Measurements from ENCODE around the gene THEMIS.
"Not testable (repeated sequence)": the region's sequence is repeated elsewhere in the genome, so short reads cannot be mapped to it uniquely, and the experiment has no call there.

The THEMIS gene

DNA sequence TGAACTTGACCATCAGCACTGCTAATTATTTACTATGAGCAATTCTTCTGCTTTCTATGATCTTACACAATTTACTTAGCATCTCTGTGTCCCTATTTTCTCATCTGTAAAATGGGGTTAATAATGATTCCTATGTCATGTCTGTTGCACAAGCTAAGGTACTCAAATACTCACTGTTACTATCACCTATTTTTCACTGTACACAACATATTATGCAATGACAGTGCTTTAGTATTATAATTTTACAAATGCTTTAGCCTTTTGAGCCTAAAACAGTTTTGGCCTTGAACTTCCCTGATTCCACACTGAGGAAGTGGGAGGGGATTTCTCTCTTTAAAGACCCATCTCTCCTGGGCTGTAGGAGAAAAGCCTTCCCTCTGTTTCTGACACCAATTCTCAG is 36.9 kb upstream of the THEMIS start:
- H3K4me3 ChIP-seq (ENCODE audit: low read length): no peak overlapping the region
- no peak for DNase-seq (ENCODE audit: low read depth)
- TF ChIP-seq, protein P1, sequence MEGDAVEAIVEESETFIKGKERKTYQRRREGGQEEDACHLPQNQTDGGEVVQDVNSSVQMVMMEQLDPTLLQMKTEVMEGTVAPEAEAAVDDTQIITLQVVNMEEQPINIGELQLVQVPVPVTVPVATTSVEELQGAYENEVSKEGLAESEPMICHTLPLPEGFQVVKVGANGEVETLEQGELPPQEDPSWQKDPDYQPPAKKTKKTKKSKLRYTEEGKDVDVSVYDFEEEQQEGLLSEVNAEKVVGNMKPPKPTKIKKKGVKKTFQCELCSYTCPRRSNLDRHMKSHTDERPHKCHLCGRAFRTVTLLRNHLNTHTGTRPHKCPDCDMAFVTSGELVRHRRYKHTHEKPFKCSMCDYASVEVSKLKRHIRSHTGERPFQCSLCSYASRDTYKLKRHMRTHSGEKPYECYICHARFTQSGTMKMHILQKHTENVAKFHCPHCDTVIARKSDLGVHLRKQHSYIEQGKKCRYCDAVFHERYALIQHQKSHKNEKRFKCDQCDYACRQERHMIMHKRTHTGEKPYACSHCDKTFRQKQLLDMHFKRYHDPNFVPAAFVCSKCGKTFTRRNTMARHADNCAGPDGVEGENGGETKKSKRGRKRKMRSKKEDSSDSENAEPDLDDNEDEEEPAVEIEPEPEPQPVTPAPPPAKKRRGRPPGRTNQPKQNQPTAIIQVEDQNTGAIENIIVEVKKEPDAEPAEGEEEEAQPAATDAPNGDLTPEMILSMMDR (conservative IDR thresholded peaks at IDR 0.05; ENCODE audit: low read depth, low read length): no peak

- H3K4me3 ChIP-seq (ENCODE audit: low read length): no peak overlapping the region
- DNase-seq (ENCODE audit: low read depth): no peak
- TF ChIP-seq, protein P1 (conservative IDR thresholded peaks at IDR 0.05; ENCODE audit: low read depth, low read length): no peak
Measured at GRCh38 chr6:127937102-127937501, 36.2 kb upstream of the THEMIS start.

GRCh38 chr6:127934956-127935355 is 34.1 kb upstream of the THEMIS start:
- DNase-seq (ENCODE audit: low read depth): no peak
- H3K4me3 ChIP-seq (ENCODE audit: low read length): no peak overlapping the region
- TF ChIP-seq, protein P1 (conservative IDR thresholded peaks at IDR 0.05; ENCODE audit: low read depth, low read length): no peak

GRCh38 chr6:127933852-127934840 is 33.3 kb upstream of the THEMIS start:
- H3K4me3 ChIP-seq (ENCODE audit: low read length): no peak overlapping the region
- no peak for DNase-seq (ENCODE audit: low read depth)
- TF ChIP-seq, protein P1 (conservative IDR thresholded peaks at IDR 0.05; ENCODE audit: low read depth, low read length): no peak

DNA sequence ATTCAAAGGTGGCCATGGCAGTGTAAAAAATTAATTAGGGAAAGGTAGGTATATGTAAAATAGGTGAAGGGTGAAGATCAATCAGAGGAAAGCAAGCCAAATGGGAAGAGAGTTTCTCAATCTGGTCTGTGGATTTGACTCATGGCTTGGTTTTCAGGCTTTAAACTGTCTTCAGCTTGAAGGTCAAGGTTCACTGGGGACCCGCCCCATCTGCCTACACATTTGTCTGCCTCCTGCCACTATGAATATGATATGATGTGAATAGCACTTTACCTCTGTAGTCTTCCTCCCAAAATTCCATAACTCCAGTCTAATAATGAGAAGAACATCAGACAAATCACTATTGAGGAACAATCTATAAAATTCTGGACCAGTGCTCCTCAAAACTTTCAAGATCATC is 32.3 kb upstream of the THEMIS start:
- TF ChIP-seq, protein P1 (conservative IDR thresholded peaks at IDR 0.05; ENCODE audit: low read depth, low read length): no peak
- no peak for DNase-seq (ENCODE audit: low read depth)
- H3K4me3 ChIP-seq (ENCODE audit: low read length): no peak overlapping the region

DNA sequence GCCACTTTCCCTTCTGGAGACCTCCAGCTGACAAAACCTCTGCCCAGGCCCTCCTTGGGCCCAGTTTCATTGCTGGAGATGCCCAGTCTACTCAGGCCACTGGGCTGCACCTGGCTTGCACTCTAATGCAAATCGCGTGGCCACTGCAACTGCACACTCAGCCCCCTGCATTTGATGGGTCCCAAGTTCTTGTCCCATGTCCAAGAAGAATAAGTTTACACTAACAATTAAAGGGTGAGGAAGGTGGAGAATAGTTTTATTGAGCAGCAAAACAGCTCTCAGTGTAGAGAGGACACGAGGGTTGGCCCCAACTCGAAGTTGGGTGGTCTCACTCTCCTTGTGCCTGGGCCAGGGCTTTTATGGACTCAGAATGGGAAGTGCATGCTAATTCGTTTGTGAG is 31.9 kb upstream of the THEMIS start:
- no peak for DNase-seq (ENCODE audit: low read depth)
- no peak overlapping the region for H3K4me3 ChIP-seq (ENCODE audit: low read length)
- TF ChIP-seq, protein P1 (conservative IDR thresholded peaks at IDR 0.05; ENCODE audit: low read depth, low read length): no peak

DNA sequence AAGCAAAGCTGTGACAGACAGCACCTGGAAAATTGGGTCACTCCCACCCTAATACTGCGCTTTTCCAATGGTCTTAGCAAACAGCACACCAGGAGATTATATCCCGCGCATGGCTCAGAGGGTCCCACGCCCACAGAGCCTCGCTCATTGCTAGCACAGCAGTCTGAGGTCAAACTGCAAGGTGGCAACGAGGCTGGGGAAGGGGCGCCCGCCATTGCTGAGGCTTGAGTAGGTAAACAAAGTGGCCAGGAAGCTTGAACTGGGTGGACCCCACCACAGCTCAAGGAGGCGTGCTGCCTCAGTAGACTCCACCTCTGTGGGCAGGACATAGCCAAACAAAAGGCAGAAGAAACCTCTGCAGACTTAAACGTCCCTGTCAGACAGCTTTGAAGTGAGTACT is 25.6 kb upstream of the THEMIS start:
- not testable (repeated sequence) for DNase-seq (ENCODE audit: low read depth); H3K4me3 ChIP-seq (ENCODE audit: low read length)

All from retinal pigment epithelial cell (primary cell).